HS-5 (cell line): ENCODE results near the gene PLEKHA6.

Experiments used
- DNase-seq: peaks from one replicate; pipeline ENCODE4 v3.0.0-alpha.2; 2012; ENCODE audit warnings: low read depth

PLEKHA6 gene

DNA sequence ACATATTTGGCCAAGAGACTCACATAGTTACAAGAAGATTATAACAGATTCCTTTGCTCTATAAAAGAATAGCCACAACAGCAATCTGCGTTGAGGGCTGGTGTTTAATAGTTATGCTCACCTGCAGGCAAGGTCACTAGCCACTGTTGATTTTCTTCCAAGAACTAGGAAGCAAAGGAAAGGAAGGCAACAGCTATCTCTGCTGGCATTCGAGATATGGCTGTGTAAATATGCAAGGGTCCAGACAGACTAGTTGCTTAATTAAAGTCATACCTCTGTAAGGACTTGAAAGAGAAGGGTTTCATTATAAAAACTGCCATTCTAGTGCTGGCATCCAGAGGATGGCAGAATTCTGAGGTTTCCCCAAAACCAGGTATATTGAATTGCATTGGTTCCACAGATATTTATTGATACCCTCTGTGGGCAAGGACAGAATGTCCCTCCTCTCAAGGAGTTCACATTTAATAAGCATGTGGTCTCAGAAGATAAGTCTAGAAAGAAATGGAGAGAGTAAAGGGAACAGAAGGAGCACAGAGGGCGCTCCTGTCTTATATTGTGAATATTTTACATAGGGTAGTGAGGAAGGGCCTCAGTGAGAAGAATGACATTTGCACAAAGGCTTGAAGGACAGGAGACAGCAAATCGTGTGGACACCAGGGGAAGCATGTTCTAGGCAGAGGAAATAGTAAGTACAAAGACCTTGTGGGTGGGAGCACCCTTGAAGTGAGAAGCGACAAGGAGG, 23.6 kb upstream of the PLEKHA6 start:
- no peak for DNase-seq

GRCh38 chr1:204382714-204383083, 23.0 kb upstream of the PLEKHA6 start:
- no peak for DNase-seq

GRCh38 chr1:204380293-204380831, 20.6 kb upstream of the PLEKHA6 start:
- DNase-seq: no peak

DNA sequence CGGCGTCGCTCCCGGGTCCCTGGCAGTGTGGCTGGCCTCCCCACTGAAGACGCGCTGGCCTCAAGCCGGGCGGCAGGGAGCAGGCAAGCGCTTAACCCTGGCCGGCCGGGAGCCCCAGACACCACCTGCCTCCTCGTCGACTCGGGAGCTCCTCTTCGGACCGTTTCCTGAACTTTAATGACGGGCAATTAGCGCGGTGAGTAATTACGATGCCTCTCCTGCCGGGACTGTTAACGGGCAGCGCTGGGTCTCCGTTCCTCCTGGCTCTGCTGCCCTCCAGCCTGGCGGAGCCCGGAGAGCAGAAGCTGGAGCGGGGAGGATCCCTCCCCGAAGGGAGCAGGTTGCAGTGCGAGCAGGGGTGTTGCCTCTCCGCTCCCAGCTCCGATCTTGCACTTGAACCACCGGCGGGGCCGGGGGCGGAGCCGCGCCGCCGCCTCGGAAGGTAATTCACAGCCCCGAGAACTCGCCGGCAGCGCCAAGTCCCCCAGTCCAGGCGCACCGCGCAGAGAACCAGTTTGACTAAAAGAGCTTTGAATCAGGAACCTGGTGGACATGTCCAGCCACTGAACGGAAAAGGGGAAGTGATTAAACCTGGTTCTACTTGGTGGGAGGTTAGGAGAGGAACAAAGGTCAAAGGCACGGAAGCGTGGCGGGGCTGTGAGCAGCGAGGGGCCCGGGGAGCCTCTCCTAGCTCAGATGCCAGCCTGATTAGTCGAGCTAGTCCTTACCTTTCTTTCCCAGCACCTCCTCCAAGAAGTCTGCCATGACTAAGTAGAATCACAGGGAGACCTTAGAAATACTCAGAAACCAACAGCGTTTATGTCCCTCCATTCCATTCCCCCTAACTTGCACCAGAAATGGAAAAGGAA, 18.3 kb upstream of the PLEKHA6 start:
- DNase-seq: no peak

DNA sequence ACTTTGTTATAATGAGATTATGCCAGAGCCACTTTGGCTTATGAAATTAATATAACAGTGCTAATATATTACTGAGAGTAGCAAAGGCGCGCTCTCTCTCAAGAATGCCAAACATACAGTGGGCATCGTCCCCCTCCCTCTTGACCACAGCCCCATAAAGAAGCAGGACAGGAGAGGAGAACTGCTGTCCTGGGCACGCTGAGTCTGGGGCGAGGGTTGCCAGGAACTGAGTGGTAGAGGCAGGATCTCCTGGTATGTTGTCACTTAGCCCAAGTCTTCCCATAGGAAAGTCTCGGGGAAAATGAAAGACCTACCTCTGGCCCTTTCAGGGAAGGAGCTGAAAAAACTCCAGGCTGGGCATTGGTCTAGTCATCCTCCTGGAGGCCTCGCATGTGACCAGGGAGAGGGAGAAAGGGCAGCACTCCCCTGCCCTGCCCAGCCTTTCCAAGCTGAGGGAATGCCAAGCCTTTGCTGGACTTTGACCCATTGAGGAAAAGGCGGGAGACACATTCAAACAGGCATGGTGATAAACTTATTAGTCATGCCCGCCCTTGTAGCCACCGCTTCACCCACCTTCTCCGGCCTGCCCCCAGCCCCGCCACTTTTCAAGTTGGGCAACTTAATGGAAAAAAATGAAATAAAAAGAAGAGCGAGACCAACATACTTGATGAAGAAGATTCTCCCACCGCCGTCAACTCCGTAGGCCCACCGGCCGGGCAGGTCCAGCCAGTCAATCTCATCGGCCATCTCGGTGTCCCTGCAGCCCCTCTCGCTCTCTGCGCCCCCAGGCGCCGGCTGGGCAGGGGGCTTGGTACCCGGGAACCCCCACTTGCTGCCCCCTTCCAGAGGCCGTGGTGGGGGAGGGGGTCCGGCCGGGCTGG, 17.4 kb upstream of the PLEKHA6 start:
- DNase-seq: no peak

DNA sequence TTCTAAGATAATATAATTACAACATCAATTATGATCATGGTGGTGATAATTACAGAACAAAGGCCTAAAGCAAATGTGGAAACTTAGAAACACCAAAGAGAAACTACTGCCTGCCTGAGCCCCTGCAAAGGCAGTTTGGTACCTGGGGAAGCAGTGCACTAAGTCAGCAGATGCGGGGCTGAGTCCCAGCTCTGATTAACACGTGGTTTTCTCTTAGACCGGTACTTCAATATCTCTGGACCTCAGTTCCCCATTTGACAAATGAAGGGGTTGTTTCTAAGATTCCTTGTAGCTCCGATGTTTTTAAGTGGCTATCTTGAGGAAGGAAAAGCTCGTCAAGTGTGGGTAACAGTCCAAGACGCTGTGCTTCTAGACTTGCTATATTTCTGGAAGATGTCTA, 16.7 kb upstream of the PLEKHA6 start:
- no peak for DNase-seq

GRCh38 chr1:204373911-204374310, 14.2 kb upstream of the PLEKHA6 start:
- DNase-seq: no peak

DNA sequence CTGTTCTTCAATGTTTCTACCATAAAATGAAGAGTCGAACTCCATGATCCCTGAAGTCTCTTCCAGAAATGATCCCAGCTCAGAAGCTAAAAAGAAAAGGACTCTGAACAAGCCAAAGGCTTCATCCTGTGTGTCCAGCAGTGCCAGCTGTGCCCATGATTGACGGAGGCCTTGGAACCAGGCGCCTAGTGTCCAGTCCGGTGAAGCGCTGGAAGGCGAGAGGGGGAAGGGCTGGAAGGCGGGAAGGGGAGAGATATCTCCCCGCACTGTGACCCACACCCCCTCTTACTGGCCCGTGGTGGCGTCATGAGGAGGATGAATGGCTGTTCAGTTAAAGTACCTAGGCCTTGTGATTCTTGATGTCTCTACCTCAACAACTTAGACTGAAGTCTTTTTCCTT, 10.4 kb upstream of the PLEKHA6 start:
- DNase-seq: no peak

DNA sequence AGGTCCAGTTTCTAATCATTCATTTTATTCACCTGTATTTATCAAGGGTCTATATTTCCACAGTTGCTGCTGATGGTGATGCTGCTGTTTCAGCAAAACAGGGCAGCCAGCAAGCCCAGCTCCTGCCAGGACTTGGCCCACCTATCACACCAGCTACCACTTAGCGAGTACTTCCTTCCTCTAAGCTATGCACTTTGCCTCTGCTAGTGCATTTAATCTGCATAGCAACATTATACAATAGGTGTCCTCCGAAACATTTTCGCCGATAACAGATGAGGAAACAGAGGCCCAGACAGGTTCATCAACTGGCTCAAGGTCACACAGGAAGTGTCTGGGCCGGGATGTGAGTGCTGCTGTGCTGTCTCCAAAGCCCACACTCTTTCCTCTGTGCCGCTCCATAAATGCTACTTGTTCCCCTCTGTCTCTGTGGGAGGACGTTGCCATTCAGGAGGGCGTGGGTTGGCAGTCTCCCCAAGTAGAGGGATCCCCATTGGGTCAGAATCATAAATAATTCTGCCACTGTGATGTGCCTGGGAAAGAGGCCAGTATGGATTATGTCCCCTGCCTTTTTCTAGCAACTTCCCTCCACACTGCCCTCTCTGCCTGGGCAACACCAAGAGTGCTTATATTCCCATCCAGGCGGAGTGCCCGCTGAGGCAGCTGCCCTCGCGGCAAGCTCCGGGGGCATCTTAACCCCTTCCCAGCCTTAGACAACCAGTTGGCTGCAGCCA, 9.4 kb upstream of the PLEKHA6 start:
- DNase-seq: no peak

GRCh38 chr1:204367956-204368355, 8.2 kb upstream of the PLEKHA6 start:
- no peak for DNase-seq

DNA sequence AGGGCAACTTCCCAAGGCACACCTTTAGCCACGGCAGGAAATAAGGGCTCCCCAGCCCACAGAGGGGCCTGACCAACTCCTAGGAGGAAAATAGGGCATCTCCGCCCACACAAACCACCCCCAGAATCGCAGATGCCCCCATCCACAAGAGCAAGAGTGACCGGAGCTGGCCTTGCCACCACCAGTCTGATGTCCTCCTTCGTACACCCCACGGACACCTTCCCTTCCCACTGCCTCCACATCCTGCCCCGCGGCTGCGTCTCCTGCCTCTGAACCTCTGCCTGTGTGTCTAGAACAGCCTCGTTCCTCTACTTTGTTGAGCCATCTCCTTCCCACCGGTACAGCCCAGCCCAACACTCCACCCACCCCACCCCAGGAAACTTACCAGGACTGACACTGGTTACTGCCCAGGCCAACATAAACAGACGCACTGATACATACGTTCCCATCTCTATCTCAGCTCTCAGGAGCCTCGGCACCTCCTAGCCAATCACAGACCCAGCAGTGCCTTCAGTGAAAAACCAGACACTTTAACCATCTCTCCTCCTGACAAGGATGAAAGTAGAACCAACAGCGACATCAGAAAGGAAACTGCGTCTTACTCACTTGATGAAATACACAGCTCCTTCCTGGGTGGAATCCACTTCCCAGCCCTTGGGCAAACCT, 7.6 kb upstream of the PLEKHA6 start:
- no peak for DNase-seq

DNA sequence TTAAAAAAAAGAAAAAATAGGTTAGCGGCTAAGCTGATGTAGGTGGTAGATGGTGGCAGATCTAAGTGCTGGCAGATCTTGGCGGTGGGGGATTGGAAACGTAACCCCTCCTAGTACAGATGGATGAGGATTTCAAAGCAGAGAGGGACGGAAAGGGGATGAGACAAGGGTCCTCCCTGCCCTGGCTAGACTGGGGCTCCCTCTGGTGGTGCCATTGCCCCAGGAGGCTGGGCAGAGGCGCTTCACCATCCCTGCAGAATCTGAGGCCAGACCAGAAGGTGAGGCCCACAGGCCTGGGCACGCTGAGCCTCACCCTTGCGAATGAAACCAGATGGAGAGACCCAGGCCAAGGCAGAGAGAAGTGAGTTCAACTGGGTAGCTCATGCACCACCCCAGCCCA, 7.0 kb upstream of the PLEKHA6 start:
- DNase-seq: no peak

GRCh38 chr1:204363335-204364114, 3.8 kb upstream of the PLEKHA6 start:
- peak; percentile 49 for DNase-seq

GRCh38 chr1:204362984-204363334, 3.2 kb upstream of the PLEKHA6 start:
- no peak for DNase-seq

DNA sequence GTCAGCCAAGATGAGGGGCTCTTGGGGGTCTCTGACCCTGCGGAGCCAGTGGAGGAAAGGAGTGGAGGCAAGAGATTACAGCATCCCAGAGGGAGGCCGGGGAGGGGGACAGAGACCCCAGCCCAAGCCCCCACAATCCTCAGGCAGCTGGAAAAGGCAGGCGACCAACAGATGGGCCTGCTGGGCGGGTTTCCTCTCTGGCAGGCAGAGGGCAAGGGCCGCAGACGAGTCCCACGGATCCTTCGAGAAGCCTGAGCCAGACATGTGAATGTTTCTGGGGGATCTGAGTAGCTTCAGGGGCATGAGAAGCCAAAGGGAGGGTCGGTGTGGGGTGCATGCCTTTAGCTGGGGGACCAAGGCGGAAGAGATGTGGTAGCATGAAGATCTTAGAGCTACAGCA, 2.1 kb upstream of the PLEKHA6 start:
- DNase-seq: no peak

GRCh38 chr1:204361341-204361771, 1.6 kb upstream of the PLEKHA6 start:
- DNase-seq: no peak

DNA sequence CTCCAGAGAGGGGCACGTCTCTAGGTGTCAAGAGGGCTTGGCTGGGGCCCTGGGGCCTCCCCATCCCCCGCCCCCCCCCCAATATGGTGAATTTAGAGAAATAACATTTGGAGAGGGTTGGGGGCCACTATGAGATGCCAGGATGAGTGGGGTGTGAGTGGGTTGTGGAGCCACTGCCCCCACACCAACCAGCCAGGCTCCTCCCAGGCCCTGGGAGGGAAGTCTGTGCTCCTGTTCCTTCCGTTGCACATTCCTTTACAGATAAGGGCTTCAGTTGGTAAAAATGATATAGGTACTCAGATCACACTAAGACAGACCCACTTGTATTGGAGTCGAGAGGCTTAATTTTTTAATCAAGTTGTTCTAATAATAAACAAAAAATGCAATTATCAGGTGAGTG, 585 bp upstream of the PLEKHA6 start:
- DNase-seq: no peak

GRCh38 chr1:204359131-204359473, 627 bp downstream of the PLEKHA6 start:
- no peak for DNase-seq

DNA sequence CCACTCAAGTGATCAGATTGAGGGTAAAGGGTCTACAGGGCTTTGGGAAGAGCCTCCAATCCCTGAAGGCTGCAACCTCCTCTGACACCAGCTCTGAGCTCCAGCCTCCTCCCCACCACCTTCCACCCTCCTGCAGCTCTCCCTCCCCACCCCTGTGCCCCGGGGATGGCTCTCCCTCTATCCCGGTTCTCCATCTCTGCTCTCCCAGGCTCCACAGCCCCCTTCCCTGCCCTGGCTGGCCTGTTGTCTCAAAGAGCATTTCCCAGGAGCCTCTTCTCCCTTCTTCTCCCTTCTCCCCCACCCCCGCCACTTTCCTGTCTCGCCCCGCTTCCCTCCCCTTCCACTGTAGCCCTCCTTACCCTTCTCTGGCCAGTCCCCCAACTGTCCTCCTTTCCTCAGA, 1.1 kb downstream of the PLEKHA6 start:
- no peak for DNase-seq
